Lower leg skin (tissue), 3 donors: ENCODE data around the gene NEURL1B.

Source experiments
- CTCF ChIP-seq, 3 donors: fragments of 450-650 bp; IDR thresholded peaks; one replicate each; pipeline ENCODE4 v1.5.1; 2016; ENCODE audit warnings: antibody characterized with exemption in 3 of 3, mild to moderate bottlenecking in 3 of 3, moderate library complexity in 2 of 3
- POLR2A ChIP-seq, 2 donors: fragments of 450-650 bp; IDR thresholded peaks; one replicate each; pipeline ENCODE4 v1.6.1; 2016 to 2017; ENCODE audit warnings: antibody characterized with exemption in 2 of 2, mild to moderate bottlenecking in 1 of 2, moderate library complexity in 1 of 2

- no peak for TF ChIP-seq CTCF (IDR thresholded peaks at IDR 0.05)
- TF ChIP-seq POLR2A (IDR thresholded peaks at IDR 0.05), result no peak
These were observed 6.0 kb upstream of the NEURL1B start for GRCh38 chr5:172635038-172635437.
